Neural progenitor cell (in vitro differentiated cells): ENCODE data around the gene NGF.

Source experiments
- EZH2 ChIP-seq: fragments of 200-600 bp; sonication (generic); IDR thresholded peaks from 2 replicates; pipeline ENCODE4 v1.6.1; 2017; ENCODE audit warnings: antibody characterized with exemption, mild to moderate bottlenecking, moderate library complexity
- TF ChIP-seq, protein P1 (sequence below): fragments of 200-600 bp; sonication (generic); IDR thresholded peaks from 2 replicates; pipeline ENCODE4 v1.5.1; 2017; ENCODE audit warnings: antibody characterized with exemption, mild to moderate bottlenecking

DNA sequence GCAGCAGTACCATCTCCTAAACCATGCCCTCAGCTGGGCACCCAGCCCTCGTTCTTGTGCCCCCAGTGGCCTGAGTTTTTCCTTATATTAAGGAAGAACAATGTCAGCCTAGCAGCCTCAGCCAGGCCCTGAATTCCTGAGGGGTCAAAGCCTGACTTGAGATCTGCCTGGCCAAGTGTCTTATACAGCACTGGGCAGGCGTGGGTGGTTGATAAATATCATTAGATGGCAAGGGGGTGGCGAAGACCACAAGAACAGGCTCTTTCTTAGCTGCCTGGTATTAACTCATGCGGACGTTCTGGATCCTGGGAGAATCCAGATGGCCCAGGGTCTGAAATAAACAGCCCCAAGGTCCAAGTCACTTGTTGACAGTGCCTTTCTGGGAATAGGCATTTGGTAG lies 18.3 kb downstream of the NGF start:
- TF ChIP-seq EZH2 = no peak
- TF ChIP-seq, protein P1, sequence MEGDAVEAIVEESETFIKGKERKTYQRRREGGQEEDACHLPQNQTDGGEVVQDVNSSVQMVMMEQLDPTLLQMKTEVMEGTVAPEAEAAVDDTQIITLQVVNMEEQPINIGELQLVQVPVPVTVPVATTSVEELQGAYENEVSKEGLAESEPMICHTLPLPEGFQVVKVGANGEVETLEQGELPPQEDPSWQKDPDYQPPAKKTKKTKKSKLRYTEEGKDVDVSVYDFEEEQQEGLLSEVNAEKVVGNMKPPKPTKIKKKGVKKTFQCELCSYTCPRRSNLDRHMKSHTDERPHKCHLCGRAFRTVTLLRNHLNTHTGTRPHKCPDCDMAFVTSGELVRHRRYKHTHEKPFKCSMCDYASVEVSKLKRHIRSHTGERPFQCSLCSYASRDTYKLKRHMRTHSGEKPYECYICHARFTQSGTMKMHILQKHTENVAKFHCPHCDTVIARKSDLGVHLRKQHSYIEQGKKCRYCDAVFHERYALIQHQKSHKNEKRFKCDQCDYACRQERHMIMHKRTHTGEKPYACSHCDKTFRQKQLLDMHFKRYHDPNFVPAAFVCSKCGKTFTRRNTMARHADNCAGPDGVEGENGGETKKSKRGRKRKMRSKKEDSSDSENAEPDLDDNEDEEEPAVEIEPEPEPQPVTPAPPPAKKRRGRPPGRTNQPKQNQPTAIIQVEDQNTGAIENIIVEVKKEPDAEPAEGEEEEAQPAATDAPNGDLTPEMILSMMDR = no peak
